ENCODE data around the gene ITGAV. TPM values are rescaled to one million over a fixed set of nuclear protein-coding genes. Genes with fewer than 3 reads are reported as not detected.
"Not testable (repeated sequence)": the region's sequence is repeated elsewhere in the genome, so short reads cannot be mapped to it uniquely, and the experiment has no call there.

The ITGAV gene
- total and polyA plus RNA-seq, 4 donors, result 27.9 to 146 (median 88.9) TPM

DNA sequence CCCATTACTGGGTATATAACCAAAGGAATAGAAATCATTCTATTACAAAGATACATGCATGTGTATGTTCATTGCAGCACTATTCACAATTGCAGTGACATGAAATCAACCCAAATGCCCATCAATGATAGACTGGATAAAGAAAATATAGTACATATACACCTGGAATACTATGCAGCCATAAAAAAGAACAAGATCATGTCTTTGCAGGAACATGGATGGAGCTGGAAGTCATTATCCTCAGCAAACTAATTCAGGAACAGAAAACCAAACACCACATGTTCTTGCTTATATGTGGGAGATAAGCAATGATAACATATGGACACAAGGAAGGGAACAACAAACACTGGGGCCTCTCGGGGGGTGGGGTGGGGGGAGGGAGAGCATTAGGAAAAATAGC is 20.7 kb upstream of the ITGAV start:
- H3K36me3 ChIP-seq (ENCODE audit: control insufficient read depth in 1 of 2, insufficient read depth in 2 of 2, low read length in 1 of 2); H3K27ac ChIP-seq (ENCODE audit: low read depth in 1 of 2, low read length in 2 of 2); H3K27me3 ChIP-seq (ENCODE audit: control insufficient read depth in 1 of 2, insufficient read depth in 2 of 2, low read length in 1 of 2); intact Hi-C loops (cut with DNase I); ATAC-seq (ENCODE audit: low FRiP score); H3K4me3 ChIP-seq (ENCODE audit: low read length in 2 of 2); H3K4me1 ChIP-seq (ENCODE audit: control insufficient read depth in 1 of 2, insufficient read depth in 2 of 2, low read length in 2 of 2); DNase-seq; H3K9me3 ChIP-seq (ENCODE audit: control insufficient read depth, low read length): not testable (repeated sequence)
- WGBS, 2 donors, result 67 to 74% methylated on average over 1 of the region's 1 CpG

DNA sequence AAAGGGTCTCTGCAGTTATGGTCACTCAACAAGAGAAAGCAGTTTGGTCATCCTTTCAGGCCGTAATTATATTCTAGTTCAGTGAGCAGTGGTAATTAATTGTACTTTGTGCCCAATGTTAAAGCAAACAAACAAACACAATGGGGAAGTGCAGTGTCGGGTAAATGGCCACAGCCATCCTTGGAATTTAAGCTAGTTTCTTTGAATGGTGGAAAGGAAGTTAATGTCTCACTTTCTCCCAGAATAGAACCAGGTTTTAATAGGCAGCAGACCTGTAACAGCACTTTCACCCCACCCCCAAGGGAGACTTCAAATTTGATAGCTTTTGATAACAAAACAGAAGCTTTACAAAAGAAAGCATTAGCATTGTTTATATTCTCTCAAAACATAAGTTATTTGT is 20.0 kb upstream of the ITGAV start:
- Histone ChIP-seq H3K9me3 (ENCODE audit: control insufficient read depth, low read length) (no peaks in the 10 kb centered on the region), H3K4me1 (ENCODE audit: control insufficient read depth in 1 of 2, insufficient read depth in 2 of 2, low read length in 2 of 2) (no peaks in the 10 kb centered on the region), H3K27ac (ENCODE audit: low read depth in 1 of 2, low read length in 2 of 2) (no peak overlapping the region), H3K4me3 (ENCODE audit: low read length in 2 of 2) (no peak overlapping the region), H3K36me3 (ENCODE audit: control insufficient read depth in 1 of 2, insufficient read depth in 2 of 2, low read length in 1 of 2) (no peaks in the 10 kb centered on the region), H3K27me3 (ENCODE audit: control insufficient read depth in 1 of 2, insufficient read depth in 2 of 2, low read length in 1 of 2) (no peaks in the 10 kb centered on the region)
- 79 to 80% methylated on average over 2 of the region's 2 CpGs for WGBS, 2 donors
- intact Hi-C loops (cut with DNase I), result no loop called here
- ATAC-seq (ENCODE audit: low FRiP score) (no peak), DNase-seq (no peak)

GRCh38 chr2:186570604-186571003 is 19.3 kb upstream of the ITGAV start:
- H3K27ac ChIP-seq (ENCODE audit: low read depth in 1 of 2, low read length in 2 of 2), result no peak overlapping the region
- H3K27me3 ChIP-seq (ENCODE audit: control insufficient read depth in 1 of 2, insufficient read depth in 2 of 2, low read length in 1 of 2), result no peaks in the 10 kb centered on the region
- no peaks in the 10 kb centered on the region for H3K9me3 ChIP-seq (ENCODE audit: control insufficient read depth, low read length)
- no peaks in the 10 kb centered on the region for H3K36me3 ChIP-seq (ENCODE audit: control insufficient read depth in 1 of 2, insufficient read depth in 2 of 2, low read length in 1 of 2)
- no peaks in the 10 kb centered on the region for H3K4me1 ChIP-seq (ENCODE audit: control insufficient read depth in 1 of 2, insufficient read depth in 2 of 2, low read length in 2 of 2)
- ATAC-seq (ENCODE audit: low FRiP score) (no peak), DNase-seq (no peak)
- intact Hi-C loops (cut with DNase I), result no loop called here
- no peak overlapping the region for H3K4me3 ChIP-seq (ENCODE audit: low read length in 2 of 2)
- WGBS, 2 donors, result 34 to 42% methylated on average over 5 of the region's 5 CpGs

DNA sequence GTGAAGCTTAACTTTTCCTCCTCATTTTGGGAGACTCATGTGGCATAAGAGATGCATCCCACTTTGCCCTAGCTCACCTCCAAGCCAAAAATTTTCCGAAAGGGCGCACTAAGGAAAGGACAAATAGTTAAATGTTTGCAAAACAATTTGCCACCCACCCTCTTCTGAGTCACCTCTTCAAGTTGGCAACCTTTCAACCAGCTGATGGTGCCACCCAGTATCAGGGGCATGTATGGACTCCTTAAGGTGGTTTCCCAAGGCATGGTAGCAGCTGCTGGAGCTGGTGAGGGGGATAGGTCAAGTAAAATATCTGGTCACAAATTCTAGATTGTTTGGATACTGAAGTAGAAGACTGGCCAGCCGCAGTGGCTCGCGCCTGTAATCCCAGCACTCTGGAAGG is 17.2 kb upstream of the ITGAV start:
- Histone ChIP-seq H3K27ac (ENCODE audit: low read depth in 1 of 2, low read length in 2 of 2) (no peak overlapping the region), H3K36me3 (ENCODE audit: control insufficient read depth in 1 of 2, insufficient read depth in 2 of 2, low read length in 1 of 2) (no peaks in the 10 kb centered on the region), H3K4me3 (ENCODE audit: low read length in 2 of 2) (no peak overlapping the region), H3K4me1 (ENCODE audit: control insufficient read depth in 1 of 2, insufficient read depth in 2 of 2, low read length in 2 of 2) (peaks cover 0 to 4% of the 10 kb centered on the region in 2 donors), H3K9me3 (ENCODE audit: control insufficient read depth, low read length) (no peaks in the 10 kb centered on the region), H3K27me3 (ENCODE audit: control insufficient read depth in 1 of 2, insufficient read depth in 2 of 2, low read length in 1 of 2) (no peaks in the 10 kb centered on the region)
- 95 to 96% methylated on average over 5 of the region's 5 CpGs for WGBS, 2 donors
- no peak for DNase-seq
- intact Hi-C loops (cut with DNase I), result no loop called here
- no peak for ATAC-seq (ENCODE audit: low FRiP score)

- intact Hi-C loops (cut with DNase I), result no loop called here
- Histone ChIP-seq H3K27ac (ENCODE audit: low read depth in 1 of 2, low read length in 2 of 2) (no peak overlapping the region), H3K36me3 (ENCODE audit: control insufficient read depth in 1 of 2, insufficient read depth in 2 of 2, low read length in 1 of 2) (no peaks in the 10 kb centered on the region), H3K4me1 (ENCODE audit: control insufficient read depth in 1 of 2, insufficient read depth in 2 of 2, low read length in 2 of 2) (peaks cover 0 to 4% of the 10 kb centered on the region in 2 donors), H3K9me3 (ENCODE audit: control insufficient read depth, low read length) (no peaks in the 10 kb centered on the region), H3K27me3 (ENCODE audit: control insufficient read depth in 1 of 2, insufficient read depth in 2 of 2, low read length in 1 of 2) (no peaks in the 10 kb centered on the region), H3K4me3 (ENCODE audit: low read length in 2 of 2) (no peak overlapping the region)
- WGBS, 2 donors, result 37 to 49% methylated on average over 3 of the region's 3 CpGs
- ATAC-seq (ENCODE audit: low FRiP score), result no peak
- DNase-seq, result no peak
Measured at GRCh38 chr2:186573531-186573930, 16.3 kb upstream of the ITGAV start.

DNA sequence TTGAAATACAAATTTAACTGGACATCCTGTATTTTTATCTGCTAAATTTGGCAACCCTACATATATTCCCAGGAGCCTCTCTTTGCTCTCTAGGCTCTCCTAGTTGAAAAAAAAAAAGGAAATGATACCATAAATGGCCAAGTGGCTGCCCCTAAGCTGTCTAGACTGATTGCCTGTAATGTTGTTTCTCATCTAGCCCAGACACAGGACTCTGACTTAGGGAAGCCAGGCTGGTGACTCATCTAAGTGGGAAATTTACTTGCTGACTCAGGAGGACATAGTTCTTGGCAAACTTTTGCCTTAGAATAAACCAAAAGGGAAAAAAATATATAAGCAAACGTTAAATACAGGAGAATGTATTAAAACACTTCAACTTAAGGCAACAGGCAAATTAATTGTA is 14.6 kb upstream of the ITGAV start:
- ATAC-seq (ENCODE audit: low FRiP score) (peak; percentile 93), DNase-seq (peak in 1 of 2 donors; percentile 71)
- Histone ChIP-seq H3K27ac (ENCODE audit: low read depth in 1 of 2, low read length in 2 of 2) (no peak overlapping the region), H3K27me3 (ENCODE audit: control insufficient read depth in 1 of 2, insufficient read depth in 2 of 2, low read length in 1 of 2) (no peaks in the 10 kb centered on the region), H3K9me3 (ENCODE audit: control insufficient read depth, low read length) (no peaks in the 10 kb centered on the region), H3K36me3 (ENCODE audit: control insufficient read depth in 1 of 2, insufficient read depth in 2 of 2, low read length in 1 of 2) (no peaks in the 10 kb centered on the region), H3K4me1 (ENCODE audit: control insufficient read depth in 1 of 2, insufficient read depth in 2 of 2, low read length in 2 of 2) (peaks cover 0 to 4% of the 10 kb centered on the region in 2 donors), H3K4me3 (ENCODE audit: low read length in 2 of 2) (no peak overlapping the region)
- intact Hi-C loops (cut with DNase I), result loop anchor here in 1 of 2 donors (5.0 kb wide), 1 partner anchor 33 kb away; no protein-coding TSS in a partner anchor
- WGBS, 2 donors, result 0% methylated on average over 1 of the region's 1 CpG

DNA sequence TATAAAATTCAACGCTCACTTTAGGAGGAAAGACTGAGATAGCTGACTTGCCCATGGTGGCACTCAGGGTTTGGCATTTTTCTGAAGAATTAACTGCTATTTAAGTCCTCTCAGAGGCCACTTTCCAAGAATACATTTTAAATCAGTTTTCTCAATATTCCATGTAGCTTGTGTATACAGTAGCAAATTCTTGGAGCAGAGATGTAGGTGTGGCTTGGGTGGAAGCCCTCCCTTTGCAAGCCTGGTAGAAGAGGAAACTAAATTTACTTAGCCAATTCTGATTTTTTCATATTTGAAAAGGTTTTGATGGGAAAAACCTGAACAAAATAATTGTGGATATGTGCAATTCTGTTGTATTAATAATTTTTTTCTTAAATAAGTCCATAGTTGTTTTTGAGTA is 14.0 kb upstream of the ITGAV start:
- ATAC-seq (ENCODE audit: low FRiP score), result peak; percentile 31

GRCh38 chr2:186576614-186577013 is 13.2 kb upstream of the ITGAV start:
- intact Hi-C loops (cut with DNase I), result loop anchor here in 1 of 2 donors (5.0 kb wide), 1 partner anchor 34 kb away; no protein-coding TSS in a partner anchor
- H3K4me3 ChIP-seq (ENCODE audit: low read length in 2 of 2), result no peak overlapping the region
- no peaks in the 10 kb centered on the region for H3K36me3 ChIP-seq (ENCODE audit: control insufficient read depth in 1 of 2, insufficient read depth in 2 of 2, low read length in 1 of 2)
- peaks cover 0 to 4% of the 10 kb centered on the region in 2 donors for H3K4me1 ChIP-seq (ENCODE audit: control insufficient read depth in 1 of 2, insufficient read depth in 2 of 2, low read length in 2 of 2)
- no peaks in the 10 kb centered on the region for H3K27me3 ChIP-seq (ENCODE audit: control insufficient read depth in 1 of 2, insufficient read depth in 2 of 2, low read length in 1 of 2)
- no peak for DNase-seq
- 36 to 58% methylated on average over 3 of the region's 3 CpGs for WGBS, 2 donors
- no peaks in the 10 kb centered on the region for H3K9me3 ChIP-seq (ENCODE audit: control insufficient read depth, low read length)
- H3K27ac ChIP-seq (ENCODE audit: low read depth in 1 of 2, low read length in 2 of 2), result no peak overlapping the region
- ATAC-seq (ENCODE audit: low FRiP score), result no peak

More for the DNA sequence above, 14.0 kb upstream of the ITGAV start:
- peaks cover 0 to 4% of the 10 kb centered on the region in 2 donors for H3K4me1 ChIP-seq (ENCODE audit: control insufficient read depth in 1 of 2, insufficient read depth in 2 of 2, low read length in 2 of 2)
- H3K27me3 ChIP-seq (ENCODE audit: control insufficient read depth in 1 of 2, insufficient read depth in 2 of 2, low read length in 1 of 2), result no peaks in the 10 kb centered on the region
- H3K4me3 ChIP-seq (ENCODE audit: low read length in 2 of 2), result no peak overlapping the region
- intact Hi-C loops (cut with DNase I), result loop anchor here in 1 of 2 donors (5.0 kb wide), 1 partner anchor 34 kb away; no protein-coding TSS in a partner anchor
- WGBS, 2 donors, result 5 to 6% methylated on average over 1 of the region's 1 CpG
- H3K27ac ChIP-seq (ENCODE audit: low read depth in 1 of 2, low read length in 2 of 2), result peak overlapping the region in 1 of 2 donors; percentile 70
- H3K36me3 ChIP-seq (ENCODE audit: control insufficient read depth in 1 of 2, insufficient read depth in 2 of 2, low read length in 1 of 2), result no peaks in the 10 kb centered on the region
- no peaks in the 10 kb centered on the region for H3K9me3 ChIP-seq (ENCODE audit: control insufficient read depth, low read length)
- no peak for DNase-seq

- intact Hi-C loops (cut with DNase I), result no loop called here
- Histone ChIP-seq H3K27ac (ENCODE audit: low read depth in 1 of 2, low read length in 2 of 2) (no peak overlapping the region), H3K4me3 (ENCODE audit: low read length in 2 of 2) (no peak overlapping the region), H3K27me3 (ENCODE audit: control insufficient read depth in 1 of 2, insufficient read depth in 2 of 2, low read length in 1 of 2) (no peaks in the 10 kb centered on the region), H3K36me3 (ENCODE audit: control insufficient read depth in 1 of 2, insufficient read depth in 2 of 2, low read length in 1 of 2) (no peaks in the 10 kb centered on the region), H3K4me1 (ENCODE audit: control insufficient read depth in 1 of 2, insufficient read depth in 2 of 2, low read length in 2 of 2) (no peaks in the 10 kb centered on the region), H3K9me3 (ENCODE audit: control insufficient read depth, low read length) (no peaks in the 10 kb centered on the region)
- DNase-seq, result no peak
- ATAC-seq (ENCODE audit: low FRiP score), result no peak
Measured at GRCh38 chr2:186582698-186583097, 7.2 kb upstream of the ITGAV start.

Measured in aorta (tissue), 5 donors.